Tibial nerve (tissue), 3 donors: Measurements from ENCODE around the gene NCOA1.

ENCODE experiments used
- POLR2A ChIP-seq, 2 donors: fragments of 450-650 bp; IDR thresholded peaks; one replicate each; pipeline ENCODE4 v1.6.1; 2017; ENCODE audit warnings: antibody characterized with exemption in 2 of 2, mild to moderate bottlenecking in 2 of 2, moderate library complexity in 2 of 2
- TF ChIP-seq, protein P1 (sequence below), 5 experiments: fragments of 200-600 bp in 3 of 5; fragments of 450-650 bp in 2 of 5; sonication (generic) in 3 of 5; IDR thresholded peaks; one replicate each; pipeline ENCODE4 v1.5.1; 2016 to 2019; ENCODE audit warnings: antibody characterized with exemption in 5 of 5, mild to moderate bottlenecking in 3 of 5, moderate library complexity in 2 of 5

DNA sequence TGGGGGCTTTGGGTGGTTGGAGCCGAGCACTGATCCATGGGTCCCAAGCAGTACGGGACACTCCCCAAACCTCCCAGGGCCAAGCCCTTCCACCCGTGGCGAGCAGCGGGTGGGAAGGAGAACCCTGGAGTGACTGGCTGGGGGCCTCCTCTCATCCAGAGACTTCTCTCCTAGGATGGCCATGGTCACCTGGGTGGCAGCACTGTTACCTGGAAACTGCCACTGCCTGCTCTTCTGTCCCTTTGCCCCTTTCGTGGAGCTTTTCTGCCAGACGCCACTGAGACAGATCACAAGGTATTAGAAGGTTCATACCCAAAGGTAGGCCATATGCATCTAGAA is 329.1 kb downstream of the NCOA1 start:
- TF ChIP-seq, protein P1, sequence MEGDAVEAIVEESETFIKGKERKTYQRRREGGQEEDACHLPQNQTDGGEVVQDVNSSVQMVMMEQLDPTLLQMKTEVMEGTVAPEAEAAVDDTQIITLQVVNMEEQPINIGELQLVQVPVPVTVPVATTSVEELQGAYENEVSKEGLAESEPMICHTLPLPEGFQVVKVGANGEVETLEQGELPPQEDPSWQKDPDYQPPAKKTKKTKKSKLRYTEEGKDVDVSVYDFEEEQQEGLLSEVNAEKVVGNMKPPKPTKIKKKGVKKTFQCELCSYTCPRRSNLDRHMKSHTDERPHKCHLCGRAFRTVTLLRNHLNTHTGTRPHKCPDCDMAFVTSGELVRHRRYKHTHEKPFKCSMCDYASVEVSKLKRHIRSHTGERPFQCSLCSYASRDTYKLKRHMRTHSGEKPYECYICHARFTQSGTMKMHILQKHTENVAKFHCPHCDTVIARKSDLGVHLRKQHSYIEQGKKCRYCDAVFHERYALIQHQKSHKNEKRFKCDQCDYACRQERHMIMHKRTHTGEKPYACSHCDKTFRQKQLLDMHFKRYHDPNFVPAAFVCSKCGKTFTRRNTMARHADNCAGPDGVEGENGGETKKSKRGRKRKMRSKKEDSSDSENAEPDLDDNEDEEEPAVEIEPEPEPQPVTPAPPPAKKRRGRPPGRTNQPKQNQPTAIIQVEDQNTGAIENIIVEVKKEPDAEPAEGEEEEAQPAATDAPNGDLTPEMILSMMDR (IDR thresholded peaks at IDR 0.05): no peak
- no peak for TF ChIP-seq POLR2A (IDR thresholded peaks at IDR 0.05)
